ENCODE measurements around the gene HIVEP3. TPM values are rescaled to one million over a fixed set of nuclear protein-coding genes. Genes with fewer than 3 reads are reported as not detected.

HIVEP3 gene
- total RNA-seq, 1 experiment from 2014 or later, result 3.1 TPM

DNA sequence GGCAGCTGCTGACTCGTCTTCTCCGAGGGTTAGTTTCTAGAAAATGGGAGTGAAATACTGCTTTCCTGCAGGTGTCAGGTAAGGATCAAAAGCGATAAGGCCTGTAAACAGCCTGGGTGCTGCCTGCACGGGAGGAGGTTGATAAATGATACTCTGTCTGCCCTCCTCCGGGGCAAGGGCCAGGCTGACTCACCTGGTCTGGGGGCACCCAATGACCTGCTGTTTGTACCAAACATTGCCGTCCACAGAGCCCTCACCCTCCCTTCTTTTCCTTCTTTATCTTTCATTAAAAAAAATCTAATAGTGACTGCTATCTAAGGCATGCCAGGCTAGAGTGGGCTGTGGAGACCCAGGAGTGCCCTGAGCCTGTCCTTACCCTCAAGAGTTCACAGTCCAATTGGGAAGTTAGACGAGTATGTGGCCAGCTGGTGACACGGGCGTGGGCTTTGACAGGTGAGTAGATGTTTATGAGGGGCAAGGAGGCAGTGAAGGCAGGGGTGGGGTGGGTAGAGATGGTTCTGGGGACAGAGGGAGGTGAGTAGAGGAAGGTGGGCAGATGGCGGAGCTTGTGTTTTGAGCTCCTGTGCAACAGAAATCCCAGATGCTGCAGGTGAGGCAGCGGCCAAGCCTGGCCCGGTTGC is 450.5 kb downstream of the HIVEP3 start:
- TF ChIP-seq, protein P1, sequence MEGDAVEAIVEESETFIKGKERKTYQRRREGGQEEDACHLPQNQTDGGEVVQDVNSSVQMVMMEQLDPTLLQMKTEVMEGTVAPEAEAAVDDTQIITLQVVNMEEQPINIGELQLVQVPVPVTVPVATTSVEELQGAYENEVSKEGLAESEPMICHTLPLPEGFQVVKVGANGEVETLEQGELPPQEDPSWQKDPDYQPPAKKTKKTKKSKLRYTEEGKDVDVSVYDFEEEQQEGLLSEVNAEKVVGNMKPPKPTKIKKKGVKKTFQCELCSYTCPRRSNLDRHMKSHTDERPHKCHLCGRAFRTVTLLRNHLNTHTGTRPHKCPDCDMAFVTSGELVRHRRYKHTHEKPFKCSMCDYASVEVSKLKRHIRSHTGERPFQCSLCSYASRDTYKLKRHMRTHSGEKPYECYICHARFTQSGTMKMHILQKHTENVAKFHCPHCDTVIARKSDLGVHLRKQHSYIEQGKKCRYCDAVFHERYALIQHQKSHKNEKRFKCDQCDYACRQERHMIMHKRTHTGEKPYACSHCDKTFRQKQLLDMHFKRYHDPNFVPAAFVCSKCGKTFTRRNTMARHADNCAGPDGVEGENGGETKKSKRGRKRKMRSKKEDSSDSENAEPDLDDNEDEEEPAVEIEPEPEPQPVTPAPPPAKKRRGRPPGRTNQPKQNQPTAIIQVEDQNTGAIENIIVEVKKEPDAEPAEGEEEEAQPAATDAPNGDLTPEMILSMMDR (conservative IDR thresholded peaks at IDR 0.05; ENCODE audit: low read depth, low read length), result no peak
- no peak for TF ChIP-seq EZH2 (IDR thresholded peaks at IDR 0.05; ENCODE audit: borderline replicate concordance, low read depth, low read length, poor library complexity, severe bottlenecking)
- POLR2A ChIA-PET (ENCODE audit: low non-redundant PET), result no interaction called here
- intact Hi-C loops (cut with micrococcal nuclease; ENCODE audit: unreplicated experiment), result no loop called here
- no peak for DNase-seq (ENCODE audit: low spot score)
- H3K27ac ChIP-seq (ENCODE audit: low read depth, low read length, poor library complexity, severe bottlenecking), result no peak overlapping the region
- H3K4me3 ChIP-seq (ENCODE audit: low read depth, low read length, poor library complexity, severe bottlenecking), result no peak overlapping the region
- no peaks in the 10 kb centered on the region for H3K9me3 ChIP-seq (ENCODE audit: low read depth, low read length, poor library complexity, severe bottlenecking)
- BruUV-seq (replicated peaks), result no TSS peak
- no peaks in the 10 kb centered on the region for H3K4me1 ChIP-seq (ENCODE audit: insufficient read depth, low read length, poor library complexity, severe bottlenecking)
- H3K27me3 ChIP-seq (replicated peaks; ENCODE audit: insufficient read depth, low read depth, low read length, poor library complexity), result no peaks in the 10 kb centered on the region
- CTCF ChIA-PET, result no interaction called here
- H3K36me3 ChIP-seq (ENCODE audit: insufficient read depth, low read length, poor library complexity, severe bottlenecking), result no peaks in the 10 kb centered on the region

- no peaks in the 10 kb centered on the region for H3K36me3 ChIP-seq (ENCODE audit: insufficient read depth, low read length, poor library complexity, severe bottlenecking)
- no peak overlapping the region for H3K4me3 ChIP-seq (ENCODE audit: low read depth, low read length, poor library complexity, severe bottlenecking)
- H3K27me3 ChIP-seq (replicated peaks; ENCODE audit: insufficient read depth, low read depth, low read length, poor library complexity), result no peaks in the 10 kb centered on the region
- intact Hi-C loops (cut with micrococcal nuclease; ENCODE audit: unreplicated experiment), result no loop called here
- DNase-seq (ENCODE audit: low spot score), result no peak
- ChIA-PET CTCF (no interaction called here), POLR2A (ENCODE audit: low non-redundant PET) (no interaction called here)
- no peak overlapping the region for H3K27ac ChIP-seq (ENCODE audit: low read depth, low read length, poor library complexity, severe bottlenecking)
- no peaks in the 10 kb centered on the region for H3K4me1 ChIP-seq (ENCODE audit: insufficient read depth, low read length, poor library complexity, severe bottlenecking)
- BruUV-seq (replicated peaks), result no TSS peak
- TF ChIP-seq, protein P1 (conservative IDR thresholded peaks at IDR 0.05; ENCODE audit: low read depth, low read length), result no peak
- no peak for TF ChIP-seq EZH2 (IDR thresholded peaks at IDR 0.05; ENCODE audit: borderline replicate concordance, low read depth, low read length, poor library complexity, severe bottlenecking)
- H3K9me3 ChIP-seq (ENCODE audit: low read depth, low read length, poor library complexity, severe bottlenecking), result no peaks in the 10 kb centered on the region
Observed at GRCh38 chr1:41467673-41468072, 451.0 kb downstream of the HIVEP3 start.

GRCh38 chr1:41466146-41466545 is 452.6 kb downstream of the HIVEP3 start:
- no TSS peak for BruUV-seq (replicated peaks)
- H3K9me3 ChIP-seq (ENCODE audit: low read depth, low read length, poor library complexity, severe bottlenecking), result no peaks in the 10 kb centered on the region
- H3K36me3 ChIP-seq (ENCODE audit: insufficient read depth, low read length, poor library complexity, severe bottlenecking), result no peaks in the 10 kb centered on the region
- no peaks in the 10 kb centered on the region for H3K27me3 ChIP-seq (replicated peaks; ENCODE audit: insufficient read depth, low read depth, low read length, poor library complexity)
- CTCF ChIA-PET, result interaction anchor here (0.6 kb wide), 1 partner anchor 32 kb away, joined by 3 read pairs; no protein-coding TSS in a partner anchor
- TF ChIP-seq EZH2 (IDR thresholded peaks at IDR 0.05; ENCODE audit: borderline replicate concordance, low read depth, low read length, poor library complexity, severe bottlenecking), result no peak
- TF ChIP-seq, protein P1 (conservative IDR thresholded peaks at IDR 0.05; ENCODE audit: low read depth, low read length), result no peak
- no peak for DNase-seq (ENCODE audit: low spot score)
- no peak overlapping the region for H3K27ac ChIP-seq (ENCODE audit: low read depth, low read length, poor library complexity, severe bottlenecking)
- POLR2A ChIA-PET (ENCODE audit: low non-redundant PET), result no interaction called here
- intact Hi-C loops (cut with micrococcal nuclease; ENCODE audit: unreplicated experiment), result no loop called here
- no peak overlapping the region for H3K4me3 ChIP-seq (ENCODE audit: low read depth, low read length, poor library complexity, severe bottlenecking)
- H3K4me1 ChIP-seq (ENCODE audit: insufficient read depth, low read length, poor library complexity, severe bottlenecking), result no peaks in the 10 kb centered on the region
